Kidney glomerular epithelial cell (primary cell): Measurements from ENCODE around the gene OR7D2.
A peak's percentile ranks its signal among the peaks of the same experiment; 100 is the strongest.
"Not testable (repeated sequence)": the region's sequence is repeated elsewhere in the genome, so short reads cannot be mapped to it uniquely, and the experiment has no call there.

Source experiments
- DNase-seq: peaks from one replicate; lab custom pipeline; 2025; lab: John Stamatoyannopoulos, UW

Gene OR7D2

DNA sequence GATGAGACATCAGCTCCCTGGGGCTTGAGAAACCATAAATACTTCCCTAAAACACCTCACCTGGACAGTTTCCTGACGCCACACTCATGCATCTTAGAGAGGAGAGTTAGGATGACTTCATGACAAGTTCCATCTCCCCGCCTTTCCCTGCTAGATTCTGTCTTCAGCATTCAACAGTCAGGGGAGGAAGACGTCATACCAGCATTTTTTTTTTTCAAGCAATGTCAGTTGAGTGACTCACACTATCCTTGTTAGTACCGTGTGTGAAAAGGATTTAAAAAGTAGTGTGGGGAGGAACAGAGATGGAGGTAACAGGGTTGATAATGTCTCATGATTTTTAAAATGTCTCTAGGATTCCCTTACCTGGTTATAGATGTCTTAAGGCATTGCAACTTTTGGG lies at the start of gene OR7D2:
TSS of gene OR7D2 (plus strand) at position 79 of the 400 bp plus-strand sequence. CDS start 6,803 bp downstream, outside the sequence.
- DNase-seq: no peak

DNA sequence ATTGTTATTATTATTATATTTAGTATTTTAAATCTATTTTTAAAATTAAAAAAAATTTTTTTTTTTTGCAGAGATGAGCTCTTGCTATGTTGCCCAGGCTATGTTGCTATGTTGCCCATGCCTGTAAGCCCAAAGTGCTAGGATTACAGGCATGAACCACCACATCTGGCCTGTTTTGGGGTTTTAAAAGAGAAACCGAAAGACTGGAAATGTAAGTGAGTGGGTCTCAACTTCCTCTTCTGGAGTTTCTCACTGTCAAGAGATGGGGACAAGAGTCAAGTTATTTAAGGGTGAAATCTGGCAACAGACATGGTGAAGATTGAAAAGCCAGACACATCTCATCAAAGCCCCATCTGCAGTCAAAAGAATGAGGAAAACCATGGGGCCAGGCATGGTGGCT lies 47.8 kb upstream of the OR7D2 start:
- DNase-seq: no peak

DNA sequence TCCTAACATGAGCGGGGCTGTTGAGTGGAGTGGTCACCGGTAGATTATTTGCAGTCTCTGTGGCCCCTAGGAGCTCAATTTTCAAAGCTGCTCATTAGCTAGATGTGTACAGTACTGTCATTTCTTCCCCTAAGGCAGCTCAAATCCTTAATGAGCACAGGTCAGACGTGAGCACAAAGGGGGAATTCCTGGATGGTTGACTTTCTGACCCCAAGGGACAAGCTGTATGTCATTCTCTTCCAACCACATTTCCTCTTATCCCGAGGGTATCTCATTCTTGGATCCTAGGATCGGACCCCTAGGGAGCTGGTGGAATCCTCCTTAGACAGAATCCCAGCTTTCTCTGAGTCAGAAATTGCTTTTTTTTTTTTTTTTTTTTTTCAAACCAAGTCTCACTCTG lies 46.4 kb upstream of the OR7D2 start:
- DNase-seq: no peak

DNA sequence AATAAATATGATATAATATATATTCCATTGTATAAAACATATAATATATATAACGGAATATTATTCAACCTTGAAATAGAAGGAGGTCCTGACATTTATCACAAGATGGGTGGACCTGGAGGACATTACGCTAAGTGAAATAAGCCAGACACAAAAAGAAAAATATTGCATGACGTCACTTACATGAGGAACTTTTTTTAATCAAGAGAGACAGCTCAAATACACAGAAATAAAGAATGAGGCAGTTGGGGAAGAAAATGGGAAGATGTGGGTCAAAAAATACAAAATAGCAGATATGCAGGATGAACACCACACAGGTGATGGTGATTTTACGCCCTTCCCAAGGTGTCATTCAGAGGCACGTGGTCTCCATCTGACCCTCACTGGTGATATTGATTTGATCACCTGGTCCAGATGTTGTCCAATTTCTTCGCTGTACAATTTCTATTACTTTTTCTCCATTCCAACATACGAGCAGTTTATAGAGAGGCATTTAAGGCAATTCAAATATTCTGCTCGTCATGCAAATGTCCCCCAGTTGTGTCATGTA lies 39.1 kb upstream of the OR7D2 start:
- DNase-seq: no peak

DNA sequence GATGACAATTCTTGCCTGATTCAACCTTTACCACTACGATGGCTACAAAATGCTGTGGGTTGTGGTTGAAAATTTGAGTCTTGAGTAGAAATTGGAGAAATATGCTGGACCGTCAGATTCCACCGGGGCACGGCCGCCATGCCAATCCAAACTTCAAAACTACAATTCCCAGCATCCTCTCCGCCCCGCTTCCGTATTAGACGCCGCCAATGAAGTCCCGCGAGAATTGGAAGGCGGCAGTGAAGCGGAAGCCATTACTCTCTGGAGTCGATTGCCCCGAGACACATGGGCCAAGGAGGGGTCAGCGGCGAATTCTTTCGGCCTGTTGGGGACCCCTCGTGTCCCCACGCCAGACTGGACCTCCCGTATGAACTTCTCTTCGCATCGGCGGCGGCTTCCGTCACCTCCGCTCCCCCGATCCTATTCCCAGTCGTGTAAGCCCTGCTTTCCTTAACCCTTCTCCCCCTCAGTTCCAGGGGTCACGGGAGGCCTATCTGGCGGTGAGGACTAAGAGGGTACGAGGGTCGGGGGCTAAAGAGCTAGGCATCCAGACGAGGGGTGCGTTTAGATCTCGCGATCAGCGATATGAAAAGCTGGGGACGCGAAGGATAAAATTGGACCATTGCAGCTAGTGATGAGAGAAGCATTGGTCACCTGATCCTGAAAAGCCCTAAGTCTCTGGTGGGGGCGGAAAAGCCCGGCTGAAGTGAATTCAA lies 38.5 kb upstream of the OR7D2 start, which contains the start of gene ZNF317:
TSS of gene ZNF317 (plus strand) at position 239 of the 716 bp plus-strand sequence. CDS start 15,620 bp downstream, outside the sequence.
- DNase-seq: peak; percentile 87

DNA sequence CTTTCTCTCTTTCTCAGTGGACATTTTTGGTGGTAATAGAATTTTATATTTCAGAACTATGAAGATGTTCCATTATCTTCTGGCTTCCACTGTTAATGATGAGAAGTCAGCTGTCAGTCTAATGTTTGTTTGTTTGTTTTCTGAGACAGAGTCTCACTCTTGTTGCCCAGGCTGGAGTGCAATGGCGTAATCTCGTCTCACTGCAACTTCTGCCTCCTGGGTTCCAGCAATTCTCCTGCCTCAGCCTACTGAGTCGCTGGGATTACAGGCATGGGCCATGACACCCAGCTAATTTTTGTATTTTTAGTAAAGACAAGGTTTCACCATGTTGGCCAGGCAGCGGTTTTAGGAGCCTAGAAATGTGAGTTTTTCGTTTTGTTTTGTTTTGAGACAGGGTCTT lies 33.9 kb upstream of the OR7D2 start:
- no peak for DNase-seq

DNA sequence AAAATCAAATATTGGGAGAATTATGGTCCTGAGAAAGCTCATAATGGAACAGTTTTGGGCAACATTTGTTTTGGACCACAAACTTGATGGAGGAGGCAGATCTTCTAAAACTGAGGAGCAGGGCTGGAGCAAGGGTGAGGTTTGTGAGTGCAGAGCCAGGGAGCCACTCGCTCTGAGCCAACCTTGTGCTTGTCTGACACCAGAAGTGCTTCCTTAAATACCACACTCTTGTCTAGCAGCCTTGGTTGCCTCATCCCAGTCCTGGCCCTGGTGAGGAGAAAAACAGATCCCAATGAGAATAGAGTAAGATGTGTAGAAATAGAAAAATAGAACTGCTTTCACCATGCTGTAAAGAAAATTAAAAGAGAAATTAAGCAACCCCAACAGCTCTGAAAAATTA lies 31.9 kb upstream of the OR7D2 start:
- no peak for DNase-seq

DNA sequence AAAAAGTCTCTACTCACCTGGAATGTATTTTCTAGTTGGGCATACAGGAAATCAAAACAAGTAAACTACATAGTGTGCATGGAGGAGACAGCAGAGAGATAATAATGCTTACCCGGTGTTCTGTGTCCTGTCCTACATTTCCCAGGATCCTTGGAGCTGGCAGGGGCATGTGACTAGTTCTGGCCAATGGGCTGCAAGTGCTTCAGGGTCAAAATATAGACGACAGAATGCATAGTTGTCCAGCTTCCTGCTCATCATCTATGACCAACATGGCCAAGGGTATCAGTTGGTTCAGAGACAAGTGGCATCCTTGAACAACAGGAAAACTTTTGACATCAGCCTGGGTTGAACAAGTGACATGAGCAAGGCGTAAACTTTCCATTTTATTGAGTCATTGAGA lies 30.1 kb upstream of the OR7D2 start:
- DNase-seq: no peak

DNA sequence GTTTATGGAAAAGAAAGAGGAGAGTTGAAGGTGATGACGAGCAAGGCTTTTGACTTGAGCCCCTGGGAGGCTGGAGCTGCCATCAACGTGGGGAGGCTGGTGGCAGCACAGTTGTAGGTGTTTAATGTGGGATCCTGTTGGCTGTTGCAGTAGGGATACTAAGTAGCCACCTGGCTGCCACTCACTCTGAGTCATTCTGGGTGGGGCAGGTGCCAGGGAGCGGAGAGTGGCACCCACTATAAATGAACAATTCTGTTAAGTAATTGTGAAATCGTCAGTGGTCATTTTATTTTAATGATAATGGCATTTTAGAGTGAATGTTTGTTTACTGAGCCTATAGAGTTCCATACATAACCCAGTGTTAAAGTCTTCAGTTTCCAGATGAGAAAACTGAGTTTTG lies 28.8 kb upstream of the OR7D2 start:
- no peak for DNase-seq

DNA sequence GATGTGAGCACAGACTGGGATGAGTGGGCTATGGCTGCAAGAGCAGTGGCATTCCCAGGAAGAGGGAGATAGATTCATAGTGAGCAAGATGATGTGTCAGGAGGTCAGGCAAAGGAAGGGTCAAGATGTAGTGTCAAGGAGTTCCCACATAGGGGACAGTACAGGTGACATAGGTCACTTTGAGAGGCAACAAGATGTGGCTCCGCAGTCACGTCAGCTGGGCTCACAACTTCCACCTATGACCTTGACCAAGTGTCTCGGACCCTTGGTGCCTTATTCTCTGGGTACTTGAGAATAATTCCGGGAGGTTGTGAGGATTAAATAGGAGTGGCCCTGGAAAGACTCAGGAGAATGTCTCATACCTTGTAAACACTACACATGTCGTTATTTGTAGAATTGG lies 28.1 kb upstream of the OR7D2 start:
- DNase-seq: no peak

DNA sequence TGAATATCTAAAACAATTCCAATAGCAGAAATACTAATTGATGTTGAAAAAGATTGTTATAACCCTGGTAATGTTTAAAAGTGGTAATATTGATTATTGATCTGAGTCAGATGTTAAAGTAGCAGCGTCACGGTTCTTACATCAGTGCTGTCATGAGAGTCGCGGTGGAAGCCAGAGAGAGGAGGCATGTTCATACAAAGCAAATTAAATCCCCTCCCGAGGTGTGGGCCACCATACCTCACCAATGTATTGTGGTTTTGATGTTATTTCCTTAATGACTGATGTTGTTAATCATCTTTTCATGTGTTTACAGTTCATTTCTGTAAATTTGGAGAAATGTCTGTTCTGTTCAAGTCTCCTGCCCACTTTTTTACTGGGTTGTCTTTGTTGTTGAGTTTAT lies 27.4 kb upstream of the OR7D2 start:
- no peak for DNase-seq

DNA sequence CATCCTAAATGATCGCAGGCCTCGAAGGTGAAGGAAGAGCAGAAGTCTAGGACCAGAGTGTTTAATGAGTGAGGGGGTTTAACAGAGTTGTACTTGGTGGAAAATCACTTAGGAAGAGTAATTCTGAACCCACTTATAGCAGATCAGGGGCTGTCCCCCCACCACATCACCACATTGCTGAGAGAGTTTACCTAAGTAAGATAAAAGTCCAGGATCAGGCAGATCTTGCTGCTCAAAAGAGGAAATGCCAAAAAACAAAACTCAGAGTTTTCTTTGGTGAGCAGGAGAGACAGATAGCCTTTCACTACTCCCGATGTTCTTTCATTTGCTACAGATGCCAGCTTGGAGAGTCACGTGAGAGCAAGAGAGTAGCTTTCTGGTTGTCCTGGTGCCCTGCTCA lies 23.2 kb upstream of the OR7D2 start:
- no peak for DNase-seq

DNA sequence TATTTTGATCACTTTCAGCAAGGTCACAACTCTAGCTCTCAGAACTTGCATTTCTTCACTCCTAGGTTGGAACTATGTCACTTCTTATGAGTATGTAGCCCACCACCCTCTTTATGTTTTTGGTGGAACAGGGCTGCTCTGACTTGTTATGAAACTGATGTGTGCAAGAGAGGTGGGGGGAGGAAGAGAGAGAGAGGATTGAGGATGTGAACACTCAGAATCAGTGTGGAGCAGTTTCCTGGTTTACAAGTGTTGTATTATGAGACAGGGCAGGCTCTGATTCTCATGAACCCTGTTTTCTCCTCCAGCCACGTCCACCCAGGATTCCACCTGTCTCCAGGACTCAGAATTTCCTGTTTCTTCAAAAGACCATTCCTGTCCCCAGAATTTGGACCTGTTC lies 22.5 kb upstream of the OR7D2 start:
- no peak for DNase-seq

DNA sequence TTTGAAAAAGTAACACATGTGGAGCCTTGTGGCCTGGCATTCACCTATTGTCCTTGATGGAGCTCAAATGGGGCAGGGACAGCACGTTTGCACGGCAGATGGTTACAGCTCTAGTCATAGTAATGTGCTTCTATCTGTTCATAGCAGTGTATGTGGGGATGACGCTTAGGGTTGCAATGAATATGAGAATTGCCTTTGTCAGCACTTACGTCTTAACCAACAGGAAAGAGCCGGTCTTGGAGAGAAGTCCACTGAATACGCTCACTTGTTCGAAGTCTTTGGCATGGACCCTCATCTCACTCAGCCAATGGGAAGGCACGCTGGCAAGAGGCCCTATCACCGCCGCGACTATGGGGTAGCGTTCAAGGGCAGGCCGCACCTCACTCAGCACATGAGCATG lies 18.9 kb upstream of the OR7D2 start:
- DNase-seq: no peak

DNA sequence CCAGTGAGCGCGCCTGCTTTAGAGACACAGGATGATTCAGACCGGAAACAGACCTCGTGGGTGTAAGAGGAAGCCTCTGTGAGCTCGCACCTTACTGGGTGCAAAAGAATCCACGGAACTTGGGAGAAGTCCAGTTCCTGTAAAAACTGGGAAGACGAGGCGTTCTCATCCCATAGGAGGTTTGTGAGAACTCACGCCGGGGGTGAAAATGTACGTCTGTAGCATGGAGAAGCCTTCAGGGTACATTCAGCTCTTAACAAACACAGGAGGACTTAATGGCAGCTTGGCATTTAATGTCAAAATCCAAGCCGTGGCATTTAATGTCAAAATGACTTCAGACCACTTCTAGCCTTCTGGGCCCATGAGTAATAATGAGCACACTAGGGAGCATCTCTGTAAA lies 17.4 kb upstream of the OR7D2 start:
- no peak for DNase-seq

DNA sequence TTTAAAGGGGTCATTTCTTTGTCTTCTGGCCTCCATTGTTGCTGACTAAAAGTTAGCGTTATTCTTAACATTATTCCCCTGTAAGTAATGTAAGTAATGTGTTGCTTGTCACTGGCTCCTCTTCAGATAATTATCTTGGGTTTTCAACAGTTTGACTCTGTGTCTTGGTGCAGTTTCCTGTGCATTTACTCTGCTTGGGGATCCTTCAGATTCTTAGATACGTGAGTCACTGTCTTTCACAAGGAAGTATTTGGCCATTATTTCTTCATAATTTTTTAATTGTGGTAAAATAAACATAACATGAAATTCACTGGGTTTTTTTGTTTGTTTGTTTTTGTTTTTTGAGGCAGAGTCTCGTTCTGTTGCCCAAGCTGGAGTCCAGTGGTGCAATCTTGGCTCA lies 13.5 kb upstream of the OR7D2 start:
- no peak for DNase-seq

DNA sequence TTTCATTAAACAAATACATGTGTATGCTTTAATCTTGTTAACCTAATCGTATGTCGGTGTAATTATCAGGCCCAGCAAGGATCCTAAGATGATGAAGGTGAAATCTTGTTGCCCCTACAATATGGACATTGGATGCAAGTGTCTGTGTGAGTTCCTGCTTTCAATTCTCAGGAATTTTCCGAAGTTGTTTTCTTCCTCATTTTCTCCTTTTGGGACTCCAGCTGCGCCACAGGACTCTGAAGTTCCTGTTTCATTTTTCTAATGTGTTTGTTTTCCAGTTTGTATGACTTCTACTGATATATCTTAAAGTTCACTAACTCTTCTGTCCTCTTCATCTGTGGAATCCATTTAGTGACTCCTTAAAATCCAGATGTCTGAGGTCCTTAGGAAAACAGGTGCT lies 11.9 kb upstream of the OR7D2 start:
- no peak for DNase-seq

DNA sequence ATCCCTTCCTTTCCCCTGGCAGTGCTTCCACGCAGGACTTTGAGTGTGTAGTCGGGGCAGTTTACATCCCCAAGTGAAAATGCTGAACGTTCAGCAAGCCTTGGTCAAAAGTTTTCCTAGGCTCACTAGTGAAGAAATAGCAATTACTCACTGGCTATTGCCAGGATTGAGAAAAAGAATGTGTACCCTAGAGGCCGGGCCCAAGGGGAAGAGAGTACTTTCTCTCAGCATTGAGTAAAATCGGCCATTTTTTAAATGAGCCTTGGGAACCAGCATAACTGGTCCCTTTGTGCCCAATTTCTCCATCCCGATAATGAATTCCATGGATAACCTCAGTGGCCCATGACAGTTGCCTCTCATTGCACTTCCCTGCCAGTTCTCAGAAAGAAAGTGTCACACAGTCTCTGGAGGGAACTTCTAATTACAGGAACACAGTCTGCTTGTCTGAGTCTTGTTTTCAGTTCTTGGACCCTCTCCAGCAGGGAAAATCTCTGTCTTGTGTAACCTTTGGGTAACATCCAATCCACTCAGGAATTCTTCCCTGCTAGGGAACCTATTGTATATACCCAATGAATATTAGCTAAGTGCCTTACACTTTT lies 7.3 kb upstream of the OR7D2 start:
- DNase-seq: no peak

DNA sequence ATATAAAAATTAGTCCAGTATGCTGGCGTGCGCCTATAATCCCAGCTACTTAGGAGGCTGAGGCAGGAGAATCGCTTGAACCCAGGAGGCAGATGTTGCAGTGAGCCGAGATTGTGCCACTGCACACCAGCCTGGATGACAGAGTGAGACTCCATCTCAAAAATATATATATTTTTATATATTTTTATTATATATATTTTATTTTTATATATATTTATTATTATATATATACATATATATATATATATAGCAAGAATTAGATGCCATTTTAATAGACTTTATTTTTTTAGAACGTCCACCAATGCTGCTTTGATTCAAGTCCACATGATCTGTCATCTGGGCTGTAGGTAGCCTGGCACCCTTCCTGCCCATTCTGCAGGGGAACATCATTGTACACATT lies 3.5 kb upstream of the OR7D2 start:
- DNase-seq: no peak

DNA sequence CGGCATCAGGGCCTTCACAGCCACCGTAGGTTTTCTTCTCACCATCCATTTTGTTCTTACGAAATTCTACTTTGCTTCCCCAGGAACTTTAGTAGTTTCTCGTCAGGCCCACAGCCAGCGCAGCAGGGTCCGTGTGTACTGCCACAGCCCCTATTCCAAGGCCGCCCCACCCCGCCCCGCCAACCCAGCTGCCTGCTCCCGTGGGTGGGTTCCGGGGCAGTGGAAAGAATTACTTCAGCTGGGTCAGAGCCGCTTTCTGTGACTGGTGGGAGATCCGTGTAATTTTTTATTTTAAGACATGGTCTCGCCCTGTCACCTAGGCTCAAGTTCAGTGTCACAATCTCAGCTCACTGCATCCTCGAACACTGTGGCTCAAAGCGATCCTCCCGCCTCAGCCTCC lies 4.2 kb downstream of the OR7D2 start:
- no peak for DNase-seq

DNA sequence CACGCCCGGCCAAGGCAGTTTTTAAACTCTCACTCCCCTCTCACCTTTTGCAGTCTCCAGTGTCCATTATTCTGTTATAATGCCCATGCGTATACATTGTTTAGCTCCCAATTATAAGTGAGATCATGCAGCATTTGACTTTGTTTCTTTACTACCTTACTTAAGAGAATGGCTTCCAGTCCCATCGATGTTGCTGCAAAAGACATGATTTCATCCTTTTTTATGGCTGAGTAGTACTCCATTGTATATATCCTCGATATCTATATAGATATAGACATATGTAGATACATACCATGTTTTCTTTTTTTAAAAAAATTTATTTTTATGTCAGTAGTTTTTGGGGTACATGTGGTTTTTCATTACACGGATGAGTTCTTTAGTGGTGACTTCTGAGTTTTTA lies 8.4 kb downstream of the OR7D2 start:
- no peak for DNase-seq

DNA sequence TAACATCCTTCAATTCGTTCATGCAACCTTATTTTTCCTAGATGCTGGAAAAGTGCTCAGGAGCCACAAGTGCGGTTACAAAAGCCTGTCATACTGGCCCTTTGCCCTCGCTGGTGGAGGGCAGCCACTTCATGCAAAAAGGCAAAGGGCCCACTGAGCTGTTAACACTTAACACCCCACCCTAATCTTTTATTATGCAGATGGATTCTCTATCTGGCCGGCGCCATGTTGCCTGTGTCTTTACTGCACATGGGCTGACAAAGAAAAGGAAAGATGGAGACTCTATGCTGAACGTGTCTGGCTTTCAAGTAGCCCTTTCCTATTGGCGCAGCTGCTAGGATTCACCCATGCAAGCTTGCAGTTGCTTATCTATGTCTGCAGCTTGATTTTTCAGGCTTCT lies 10.8 kb downstream of the OR7D2 start:
- no peak for DNase-seq

DNA sequence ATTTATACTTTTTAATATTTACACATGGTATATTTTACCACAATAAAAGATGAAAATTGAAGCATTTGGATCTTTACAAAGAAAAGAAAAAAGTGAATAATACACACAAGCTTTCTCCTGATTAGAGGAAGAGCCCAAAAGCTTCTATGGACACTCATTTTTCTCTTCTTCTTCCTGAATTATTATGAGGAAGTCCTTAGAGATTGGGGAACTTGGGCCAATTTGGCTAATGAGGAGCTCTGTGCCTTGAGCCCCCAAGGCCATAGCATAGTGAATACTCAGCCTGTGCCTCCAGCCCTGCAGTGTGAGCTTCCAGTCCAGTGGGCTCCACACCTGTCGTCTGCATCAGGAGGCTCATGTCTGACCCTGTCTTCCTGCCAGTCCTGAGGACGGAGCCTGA lies 19.3 kb downstream of the OR7D2 start:
- DNase-seq: not testable (repeated sequence)
